GM21447 (cell line): Measurements from ENCODE around the gene FRAT1.
"Not testable (repeated sequence)": the region's sequence is repeated elsewhere in the genome, so short reads cannot be mapped to it uniquely, and the experiment has no call there.

Experiments used
- ATAC-seq: cut with Tn5 transposase; IDR thresholded peaks from one replicate; pipeline ENCODE4 v1.9.1; 2021; ENCODE audit not compliant: unreplicated experiment

The FRAT1 gene, protein sequence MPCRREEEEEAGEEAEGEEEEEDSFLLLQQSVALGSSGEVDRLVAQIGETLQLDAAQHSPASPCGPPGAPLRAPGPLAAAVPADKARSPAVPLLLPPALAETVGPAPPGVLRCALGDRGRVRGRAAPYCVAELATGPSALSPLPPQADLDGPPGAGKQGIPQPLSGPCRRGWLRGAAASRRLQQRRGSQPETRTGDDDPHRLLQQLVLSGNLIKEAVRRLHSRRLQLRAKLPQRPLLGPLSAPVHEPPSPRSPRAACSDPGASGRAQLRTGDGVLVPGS

DNA sequence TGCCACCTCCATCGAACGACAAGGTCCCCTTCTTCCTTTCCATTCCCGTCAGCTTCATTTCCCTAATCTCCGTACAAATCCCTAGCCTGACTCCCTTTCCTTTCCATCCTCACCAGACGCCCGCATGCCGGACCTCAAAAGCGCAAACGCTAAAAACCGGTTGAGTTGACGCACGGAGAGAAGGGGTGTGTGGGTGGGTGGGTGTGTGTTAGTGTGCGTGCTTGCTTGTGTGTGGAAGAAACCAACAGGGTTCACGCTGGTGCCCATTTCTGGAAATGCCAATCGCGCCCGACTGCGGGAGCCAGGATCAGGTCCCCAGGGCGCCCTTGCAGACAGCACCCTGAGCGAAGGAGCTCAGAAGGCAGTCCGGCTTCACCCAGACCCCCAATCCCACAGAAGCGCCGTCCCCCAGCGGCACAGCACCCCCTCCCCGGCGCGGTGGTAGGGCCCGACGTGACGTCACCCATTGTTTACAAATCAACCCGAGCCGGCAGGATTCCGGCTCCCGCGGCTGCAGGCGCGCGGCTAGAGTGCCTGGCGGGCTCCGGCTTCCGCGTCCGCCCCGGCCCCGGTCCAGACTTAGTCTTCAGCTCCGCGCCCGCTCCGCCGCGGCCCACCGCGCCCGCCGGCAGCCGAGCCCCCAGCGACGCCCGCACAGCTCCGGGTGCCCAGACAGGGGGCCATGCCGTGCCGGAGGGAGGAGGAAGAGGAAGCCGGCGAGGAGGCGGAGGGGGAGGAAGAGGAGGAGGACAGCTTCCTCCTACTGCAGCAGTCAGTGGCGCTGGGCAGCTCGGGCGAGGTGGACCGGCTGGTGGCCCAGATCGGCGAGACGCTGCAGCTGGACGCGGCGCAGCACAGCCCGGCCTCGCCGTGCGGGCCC is at the start of gene FRAT1:
FRAT1 (plus strand) TSS at position 500 of the 880 bp plus-strand sequence; CDS start at position 683, 183 bp downstream.
- peak; percentile 70 for ATAC-seq

DNA sequence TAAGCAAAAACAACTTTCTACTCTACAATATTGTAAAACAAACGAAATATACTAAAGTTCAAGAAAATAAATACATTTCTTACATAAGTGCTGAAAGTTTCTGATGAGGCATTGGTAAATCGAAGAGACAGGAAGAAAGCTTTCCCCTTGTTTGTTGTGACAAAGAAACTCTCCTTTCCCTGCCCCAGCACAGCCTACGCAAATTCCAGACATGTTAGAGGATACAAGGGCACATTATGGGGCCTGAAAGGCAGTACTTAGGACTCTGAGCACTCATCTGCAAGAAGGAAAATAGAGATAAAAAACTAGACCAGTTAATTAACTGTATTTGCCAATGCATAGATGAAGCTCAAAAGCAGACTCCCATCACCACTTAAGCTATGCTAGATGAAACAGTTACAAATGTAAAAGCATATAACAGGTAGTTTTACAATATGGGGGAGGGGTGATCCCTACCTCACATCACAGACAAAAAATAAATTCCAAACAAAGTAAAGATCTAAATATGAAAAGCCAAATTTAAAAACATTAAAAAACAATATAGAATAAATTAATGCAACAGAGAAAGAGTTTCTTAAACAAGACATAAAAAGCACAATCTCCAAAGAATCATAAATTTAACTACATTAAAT is 48.4 kb upstream of the FRAT1 start:
- ATAC-seq, result no peak

DNA sequence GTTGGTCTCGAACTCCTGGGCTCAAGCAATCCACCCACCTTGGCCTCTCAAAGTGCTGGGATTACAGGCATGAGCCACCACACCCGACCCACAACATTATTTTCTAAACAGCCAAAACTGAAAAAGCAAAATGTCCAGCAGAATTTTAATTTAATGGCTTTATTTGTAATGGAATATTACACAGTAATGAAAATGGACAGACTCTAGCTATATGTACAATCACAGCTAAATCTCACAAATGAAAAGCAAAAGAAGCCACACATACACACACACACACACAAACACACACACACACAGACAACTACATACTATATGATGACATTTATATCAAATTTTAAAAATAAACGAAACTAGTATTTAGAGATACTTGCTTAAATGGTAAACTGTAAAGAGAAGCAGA is 45.4 kb upstream of the FRAT1 start:
- ATAC-seq, result no peak

DNA sequence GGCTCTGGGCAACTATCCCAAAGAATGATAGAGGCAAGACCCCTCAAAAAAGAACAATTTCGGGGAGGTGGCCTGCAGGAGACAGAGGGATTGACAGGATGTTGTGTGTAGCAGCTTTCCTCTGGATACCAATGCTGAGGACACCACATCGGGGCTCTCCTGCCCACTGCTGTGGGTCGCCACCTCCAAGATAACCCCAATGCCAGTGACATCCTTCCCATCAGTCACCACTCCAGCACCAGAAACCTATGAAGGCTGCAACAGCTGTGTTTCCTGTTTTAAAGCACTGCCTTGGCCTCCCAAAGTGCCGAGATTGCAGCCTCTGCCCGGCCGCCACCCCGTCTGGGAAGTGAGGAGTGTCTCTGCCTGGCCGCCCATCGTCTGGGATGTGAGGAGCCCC is 44.2 kb upstream of the FRAT1 start:
- ATAC-seq, result no peak

DNA sequence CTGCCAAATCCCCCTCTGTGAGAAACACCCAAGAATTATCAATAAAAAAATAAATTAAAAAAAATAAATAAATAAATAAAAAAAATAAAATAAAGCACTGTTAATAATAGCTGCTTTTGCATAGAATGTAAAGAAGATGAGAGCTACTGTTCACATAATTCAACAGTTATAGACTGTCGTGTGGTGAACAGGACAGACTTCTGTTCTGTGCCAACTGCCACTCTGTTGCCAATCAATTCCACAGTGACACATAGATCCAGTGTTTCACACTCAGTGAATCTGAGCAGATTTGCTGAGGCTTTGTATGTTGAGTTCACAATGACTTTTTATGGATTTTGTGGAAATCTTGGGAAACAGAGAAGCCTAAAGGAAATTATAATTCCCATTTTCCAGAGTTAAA is 41.5 kb upstream of the FRAT1 start:
- ATAC-seq, result no peak

DNA sequence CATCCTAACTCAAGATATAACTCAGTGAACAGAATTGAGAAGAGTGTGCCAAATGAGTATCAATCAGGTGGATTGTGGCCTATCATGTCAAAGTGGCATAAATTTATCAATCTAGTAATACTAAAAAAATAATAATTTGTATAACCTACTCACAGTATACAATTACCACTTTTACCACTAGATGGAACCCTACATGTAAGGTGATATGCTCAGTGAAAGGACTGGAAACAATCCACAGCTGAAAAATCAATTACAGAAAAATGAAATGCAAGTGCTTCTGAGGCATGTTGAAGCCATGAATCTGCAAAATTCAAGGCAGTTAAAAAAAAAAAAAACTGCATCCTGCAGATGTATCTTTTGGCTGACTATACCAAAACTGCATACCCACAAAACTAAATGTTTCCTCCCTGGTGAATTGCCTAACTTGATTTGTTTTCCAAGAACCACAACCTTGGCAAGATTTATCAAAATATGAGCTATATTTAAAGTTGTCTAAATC is 40.5 kb upstream of the FRAT1 start:
- ATAC-seq, result no peak

DNA sequence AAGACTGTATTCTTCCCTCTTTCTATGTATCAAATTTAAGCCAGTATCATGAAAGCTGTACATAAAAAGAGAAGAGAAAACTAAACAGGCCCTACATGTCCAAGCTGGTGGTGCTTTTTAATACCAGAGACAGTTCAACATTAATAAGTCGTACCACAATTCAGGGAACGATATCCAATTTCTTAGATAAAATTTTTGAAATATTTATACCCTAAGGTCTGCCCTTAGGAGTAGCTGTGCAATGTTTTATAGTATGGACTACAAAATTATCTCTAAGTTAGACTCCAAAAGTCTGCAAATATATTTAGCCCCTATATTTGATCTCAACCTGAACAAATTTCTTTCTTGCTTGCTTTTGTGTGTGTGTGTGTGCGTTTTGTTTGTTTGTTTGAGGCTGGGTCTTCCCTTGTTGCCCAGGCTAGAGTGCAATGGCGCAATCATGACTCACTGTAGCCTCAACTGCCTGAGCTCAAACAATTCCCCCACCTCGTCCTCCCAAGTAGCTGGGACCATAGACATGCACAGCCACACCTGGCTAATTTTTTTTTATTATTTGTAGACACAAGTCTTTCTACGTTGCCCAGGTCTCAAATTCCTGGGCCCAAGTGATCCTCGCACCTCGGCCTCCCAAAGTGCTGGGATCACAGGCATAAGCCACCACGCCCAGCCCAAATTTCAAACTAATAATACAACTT is 39.8 kb upstream of the FRAT1 start:
- no peak for ATAC-seq

DNA sequence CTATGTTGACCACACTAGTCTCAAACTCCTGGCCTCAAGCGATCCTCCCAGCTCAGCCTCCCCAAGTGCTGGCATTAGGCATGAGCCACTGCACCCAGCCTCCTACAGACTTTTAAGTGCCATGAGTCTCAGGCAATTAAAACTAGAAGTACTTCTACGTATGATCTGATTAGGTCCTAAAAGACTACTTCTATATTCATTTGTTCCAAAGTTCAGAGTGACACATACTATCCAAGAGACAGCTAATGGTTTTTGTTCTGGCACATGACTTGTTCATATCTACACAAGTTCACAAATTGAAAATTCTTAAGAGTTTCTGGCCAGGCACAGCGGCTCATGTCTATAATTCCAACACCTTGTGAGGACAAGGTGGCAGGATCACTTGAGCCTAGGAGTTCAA is 38.3 kb upstream of the FRAT1 start:
- ATAC-seq, result no peak

DNA sequence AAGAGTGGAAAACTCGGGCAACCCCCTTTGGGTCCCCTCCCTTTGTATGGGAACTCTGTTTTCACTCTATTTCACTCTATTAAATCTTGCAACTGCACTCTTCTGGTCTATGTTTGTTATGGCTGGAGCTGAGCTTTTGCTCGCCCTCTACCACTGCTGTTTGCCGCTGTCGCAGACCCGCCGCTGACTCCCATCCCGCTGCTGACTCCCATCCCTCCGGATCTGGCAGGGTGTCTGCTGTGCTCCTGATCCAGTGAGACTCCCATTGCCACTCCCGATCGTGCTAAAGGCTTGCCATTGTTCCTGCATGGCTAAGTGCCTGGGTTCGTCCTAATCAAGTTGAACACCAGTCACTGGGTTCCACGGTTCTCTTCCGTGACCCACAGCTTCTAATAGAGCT is 29.0 kb upstream of the FRAT1 start:
- ATAC-seq, result not testable (repeated sequence)

DNA sequence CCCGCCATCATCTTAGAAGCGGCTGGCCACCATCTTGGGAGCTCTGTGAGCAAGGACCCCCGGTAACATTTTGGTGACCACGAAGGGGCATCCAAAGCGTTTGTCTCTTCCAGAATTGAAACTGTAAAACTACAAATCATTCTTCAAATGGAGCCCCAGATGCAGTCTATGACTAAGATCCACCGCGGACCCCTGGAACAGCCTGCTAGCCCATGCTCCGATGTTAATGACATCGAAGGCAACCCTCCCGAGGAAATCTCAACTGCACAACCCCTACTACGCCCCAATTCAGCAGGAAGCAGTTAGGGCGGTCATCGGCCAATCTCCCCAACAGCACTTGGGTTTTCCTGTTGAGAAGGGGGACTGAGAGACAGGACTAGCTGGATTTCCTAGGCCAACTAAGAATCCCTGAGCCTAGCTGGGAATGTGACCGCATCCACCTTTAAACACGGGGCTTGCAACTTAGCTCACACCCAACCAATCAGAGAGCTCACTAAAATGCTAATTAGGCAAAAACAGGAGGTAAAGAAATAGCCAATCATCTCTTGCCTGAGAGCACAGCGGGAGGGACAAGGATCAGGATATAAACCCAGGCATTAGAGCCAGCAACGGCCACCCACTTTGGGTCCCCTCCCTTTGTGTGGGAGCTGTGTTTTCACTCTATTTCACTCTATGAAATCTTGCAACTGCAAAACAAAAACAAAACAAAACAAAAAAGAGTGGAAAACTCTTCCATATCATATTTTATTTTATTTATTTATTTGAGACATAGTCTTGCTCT is 28.3 kb upstream of the FRAT1 start:
- not testable (repeated sequence) for ATAC-seq

DNA sequence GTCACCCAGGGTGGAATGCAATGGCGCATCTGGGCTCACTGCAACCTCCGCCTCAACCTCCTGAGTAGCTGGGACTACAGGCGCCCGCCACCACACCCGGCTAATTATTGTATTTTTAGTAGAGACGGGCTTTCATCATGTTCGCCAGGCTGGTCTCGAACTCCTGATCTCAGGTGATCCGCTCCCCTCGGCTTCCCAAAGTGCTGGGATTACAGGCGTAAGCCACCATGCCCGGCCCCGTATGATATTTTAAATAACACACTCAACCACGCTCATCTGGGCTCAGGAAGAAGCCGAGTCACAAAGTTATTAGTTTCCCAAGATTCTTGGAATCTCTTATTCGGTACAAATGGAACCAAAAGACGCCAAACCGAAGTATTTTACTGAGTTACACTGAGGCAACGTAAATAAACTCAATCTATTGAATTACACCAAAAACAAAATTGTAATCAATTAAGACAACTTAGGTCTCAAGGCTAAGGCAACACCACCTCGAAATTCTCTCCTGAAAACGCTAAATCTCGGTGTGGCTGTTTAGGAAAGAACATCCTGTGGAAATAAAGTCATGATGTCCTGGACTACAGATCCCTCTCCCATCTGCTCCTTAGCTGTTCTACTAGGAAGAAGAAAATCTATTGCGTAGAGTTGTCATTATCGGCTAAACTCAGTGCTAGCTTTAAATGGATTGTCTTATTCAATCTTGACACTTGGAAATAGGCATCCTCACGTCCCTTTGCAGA is 27.5 kb upstream of the FRAT1 start:
- no peak for ATAC-seq

DNA sequence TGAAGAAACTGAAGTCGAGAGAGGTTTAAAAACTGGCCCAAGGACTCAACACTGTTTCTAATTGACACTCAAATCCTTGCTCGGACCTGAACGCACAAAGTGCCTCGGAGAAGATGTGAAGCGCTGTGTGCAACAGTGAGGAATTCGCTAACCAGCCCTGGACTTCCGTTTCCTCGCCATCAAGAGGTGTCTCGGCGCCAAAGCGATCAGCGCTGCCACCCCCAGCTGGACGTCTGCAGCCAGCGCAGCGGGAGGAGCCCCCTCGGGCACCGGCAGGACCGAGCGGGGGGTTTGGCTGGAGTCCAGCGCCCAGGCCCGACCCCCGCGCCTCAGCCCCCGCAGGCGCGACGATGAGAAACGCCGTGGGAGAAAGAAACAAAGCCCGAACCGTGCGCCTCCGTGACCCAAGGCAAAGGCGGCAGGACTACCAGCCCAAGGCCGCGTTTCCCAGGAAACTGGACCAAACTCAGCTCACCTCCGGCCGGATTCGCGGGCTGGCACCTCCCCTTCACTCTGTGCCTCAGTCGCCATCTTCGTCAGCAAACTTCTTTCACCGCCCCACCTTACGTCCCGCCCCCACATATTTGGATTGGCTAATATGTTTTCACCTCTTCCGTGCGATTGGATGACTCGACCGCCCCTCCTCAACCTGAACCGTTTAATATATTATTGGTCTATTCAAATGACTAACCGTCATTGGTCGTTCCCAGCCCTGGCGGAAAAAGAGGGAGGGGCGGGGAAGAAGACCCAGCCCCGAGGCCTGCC is 26.8 kb upstream of the FRAT1 start, which contains the start of gene ARHGAP19:
ARHGAP19 (minus strand) TSS at position 541 of the 765 bp plus-strand sequence; CDS start at position 531, 10 bp downstream.
- peak; percentile 95 for ATAC-seq

DNA sequence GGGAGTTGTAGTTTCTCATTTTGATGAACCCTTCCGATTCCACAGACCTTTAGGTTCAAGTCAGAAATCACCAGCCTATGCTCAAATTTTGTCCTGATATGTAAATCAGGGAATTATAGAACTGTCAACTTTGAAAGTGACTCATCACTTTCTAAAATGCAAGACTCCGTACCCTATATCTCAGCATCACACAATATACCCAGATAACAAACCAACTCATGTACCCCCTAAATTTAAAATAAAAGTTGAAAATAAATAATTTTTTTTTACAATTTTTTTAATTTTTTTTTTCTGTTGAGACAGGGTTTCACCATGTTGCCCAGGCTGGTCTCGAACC is 26.2 kb upstream of the FRAT1 start:
- ATAC-seq, result no peak

DNA sequence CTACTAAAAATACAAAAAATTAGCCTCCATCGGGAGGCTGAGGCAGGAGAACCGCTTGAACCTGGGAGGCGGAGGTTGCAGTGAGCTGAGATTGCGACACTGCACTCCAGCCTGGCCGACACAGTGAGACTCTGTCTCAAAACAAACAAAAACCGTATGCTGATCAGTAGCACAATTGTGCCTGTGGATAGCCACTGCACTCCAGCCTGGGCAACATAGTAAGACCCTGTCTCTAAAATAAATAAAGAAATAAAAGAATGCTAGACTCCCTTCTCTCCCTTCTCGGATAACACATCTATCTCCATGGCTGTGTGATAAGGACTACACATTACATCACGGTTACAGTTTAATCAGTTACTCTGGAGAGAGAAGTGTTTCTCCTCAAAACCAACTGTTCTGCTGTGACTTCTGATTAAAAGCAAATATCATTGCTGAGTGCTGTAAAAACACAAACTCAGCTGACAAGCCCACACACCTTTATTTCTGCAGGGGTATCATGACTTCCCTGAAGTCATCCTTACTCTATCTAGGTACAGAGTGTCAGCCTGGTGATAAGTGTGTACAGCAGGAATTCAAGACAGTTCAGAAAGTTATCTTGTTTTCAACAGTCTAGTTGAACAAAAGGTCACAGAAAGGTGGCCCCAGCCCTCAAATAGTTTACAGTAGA is 21.4 kb upstream of the FRAT1 start:
- no peak for ATAC-seq

DNA sequence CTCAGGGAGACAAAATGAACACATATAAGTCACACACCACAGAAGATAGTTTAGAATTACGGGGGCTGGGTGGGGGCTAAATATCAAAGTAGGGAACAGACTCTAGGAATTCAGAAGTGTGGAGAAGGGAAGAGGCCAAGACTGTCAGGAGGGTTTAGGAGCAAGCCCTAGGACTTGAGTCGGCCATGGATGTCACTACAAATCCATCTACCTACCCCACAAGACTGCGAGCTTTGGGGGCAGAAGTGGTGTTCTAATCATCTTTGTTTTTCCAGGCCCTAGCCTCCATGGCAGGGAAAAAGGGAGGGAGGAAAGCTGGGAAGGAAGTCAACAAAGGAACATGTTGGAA is 20.9 kb upstream of the FRAT1 start:
- ATAC-seq, result no peak

DNA sequence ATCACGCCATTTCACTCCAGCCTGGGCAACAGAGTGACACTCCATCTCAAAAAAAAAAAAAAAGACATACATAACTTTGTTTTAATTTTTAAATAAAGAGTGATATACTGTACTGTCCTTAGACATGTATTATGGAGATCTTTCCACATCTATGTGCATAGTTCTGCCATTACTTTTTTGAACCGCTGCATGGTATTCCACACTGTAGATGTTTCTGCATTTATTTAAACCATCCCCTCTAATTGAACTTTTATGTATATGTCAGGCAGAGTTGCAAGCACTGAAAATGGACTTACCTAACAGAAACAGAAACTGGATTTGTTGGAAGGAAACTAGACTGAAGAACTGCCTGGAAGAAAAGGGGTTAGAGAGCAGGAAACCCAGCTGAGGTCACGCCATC is 18.1 kb upstream of the FRAT1 start:
- ATAC-seq, result no peak

DNA sequence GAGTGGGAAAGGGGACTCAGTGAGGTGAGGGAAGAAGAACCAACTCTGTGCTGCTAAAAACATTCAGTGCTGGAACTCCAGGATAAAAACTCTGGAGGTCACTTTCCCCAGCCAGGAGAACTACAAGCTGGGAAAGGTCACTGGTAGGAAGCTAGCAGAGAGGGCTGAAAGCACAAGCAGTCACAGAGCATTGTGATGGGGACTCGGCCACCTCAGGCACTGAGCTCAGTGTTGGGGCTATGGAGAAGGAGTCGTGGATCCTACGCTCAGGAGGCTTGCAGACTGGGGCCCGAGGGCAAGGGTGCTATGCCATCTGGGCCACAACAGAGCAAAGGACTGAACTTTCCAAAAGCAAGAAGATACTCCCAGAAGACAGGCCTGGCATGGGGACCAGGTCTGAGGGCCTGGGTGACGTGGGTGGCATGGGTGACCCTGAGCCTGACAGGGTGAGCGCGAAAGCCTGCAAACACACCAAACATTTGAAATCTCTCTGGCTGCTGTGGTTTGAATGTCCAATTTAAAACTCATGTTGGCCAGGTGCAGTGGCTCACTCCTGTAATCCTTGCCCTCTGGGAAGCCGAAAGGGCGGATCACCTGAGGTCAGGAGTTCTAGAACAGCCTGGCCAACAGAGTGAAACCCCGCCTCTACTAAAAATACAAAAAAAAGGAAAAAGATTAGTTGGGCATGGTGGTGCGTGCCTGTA is 16.8 kb upstream of the FRAT1 start:
- no peak for ATAC-seq

DNA sequence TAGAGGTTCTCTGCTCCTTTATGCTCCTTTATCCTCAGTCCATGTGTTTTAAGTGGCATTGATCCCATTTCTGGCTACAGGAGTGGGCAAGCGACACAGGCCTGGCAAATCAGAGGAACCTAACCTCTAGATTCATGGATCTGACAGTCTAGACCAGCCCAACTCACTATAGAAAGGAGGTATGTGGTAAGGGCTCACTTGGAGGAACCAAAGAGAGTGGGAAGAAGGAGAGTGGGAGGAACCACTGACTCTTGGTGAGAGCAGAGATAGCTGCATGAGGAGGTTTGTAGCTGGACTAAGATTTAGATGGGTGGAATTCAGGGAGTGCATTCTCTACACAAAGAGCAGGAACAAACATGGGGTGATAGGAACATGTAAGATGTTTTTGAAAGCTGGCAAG is 11.6 kb upstream of the FRAT1 start:
- ATAC-seq, result no peak
